Astrocyte of the cerebellum (primary cell): ENCODE measurements around the gene RALGDS.

Experiments used
- DNase-seq: peaks from one replicate; pipeline ENCODE4 v3.0.0-alpha.2; 2011; ENCODE audit warnings: low read depth
- H3K4me3 ChIP-seq: 2 replicates; pipeline ENCODE4 v1.5.1; 2011; ENCODE audit warnings: mild to moderate bottlenecking, low read depth, low read length, moderate library complexity
- CTCF ChIP-seq: IDR thresholded peaks from 2 replicates; pipeline ENCODE4 v1.5.1; 2012; ENCODE audit warnings: low read length, low read depth, moderate library complexity, mild to moderate bottlenecking; ENCODE audit errors: missing control alignments
- in situ Hi-C: cut with HindIII; loops from 2 replicates; pipeline ENCODE4 v1.10.0; 2017; ENCODE audit warnings: low sequenced_read_pairs

RALGDS gene

DNA sequence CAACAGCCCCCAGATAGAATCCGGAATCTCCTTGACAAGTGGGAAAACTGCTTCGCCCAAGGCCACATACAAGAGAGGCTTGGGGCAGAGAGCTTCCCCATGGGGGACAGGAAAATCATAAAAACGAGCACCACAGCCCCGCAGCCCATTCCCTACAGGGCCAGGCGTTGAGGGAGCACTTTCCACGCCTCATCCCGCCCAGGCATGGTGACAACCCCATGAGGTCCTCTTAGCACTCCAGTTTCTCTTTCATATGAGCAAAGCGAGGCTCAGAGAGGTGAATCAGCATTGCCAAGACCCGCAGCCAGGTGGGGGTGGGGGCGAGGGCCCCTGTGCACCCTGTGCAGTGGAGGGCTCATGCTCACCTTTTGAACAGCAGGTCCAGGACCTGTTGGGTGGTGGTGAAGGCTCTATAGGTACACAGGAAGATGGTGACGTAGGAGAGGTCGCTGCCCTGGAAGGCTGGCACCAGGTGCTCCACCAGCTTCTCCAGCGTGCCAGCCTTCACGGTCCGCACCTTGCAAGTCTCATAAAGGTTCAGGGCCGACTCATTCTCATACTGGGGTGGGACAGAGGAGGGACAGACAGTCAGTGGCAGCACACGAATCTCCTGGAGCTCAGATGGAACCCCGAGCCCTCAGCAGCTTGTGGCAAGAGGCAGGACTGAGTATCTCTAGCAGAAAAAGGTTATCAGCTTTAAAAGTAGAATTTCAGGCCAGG is 10.9 kb downstream of the RALGDS start:
- in situ Hi-C loops: no loop called here
- H3K4me3 ChIP-seq: no peak overlapping the region
- no peak for TF ChIP-seq CTCF
- DNase-seq: no peak

- no peak overlapping the region for H3K4me3 ChIP-seq
- no peak for DNase-seq
- TF ChIP-seq CTCF: no peak
- in situ Hi-C loops: no loop called here
Measured at GRCh38 chr9:133108794-133109641, 12.0 kb downstream of the RALGDS start.

DNA sequence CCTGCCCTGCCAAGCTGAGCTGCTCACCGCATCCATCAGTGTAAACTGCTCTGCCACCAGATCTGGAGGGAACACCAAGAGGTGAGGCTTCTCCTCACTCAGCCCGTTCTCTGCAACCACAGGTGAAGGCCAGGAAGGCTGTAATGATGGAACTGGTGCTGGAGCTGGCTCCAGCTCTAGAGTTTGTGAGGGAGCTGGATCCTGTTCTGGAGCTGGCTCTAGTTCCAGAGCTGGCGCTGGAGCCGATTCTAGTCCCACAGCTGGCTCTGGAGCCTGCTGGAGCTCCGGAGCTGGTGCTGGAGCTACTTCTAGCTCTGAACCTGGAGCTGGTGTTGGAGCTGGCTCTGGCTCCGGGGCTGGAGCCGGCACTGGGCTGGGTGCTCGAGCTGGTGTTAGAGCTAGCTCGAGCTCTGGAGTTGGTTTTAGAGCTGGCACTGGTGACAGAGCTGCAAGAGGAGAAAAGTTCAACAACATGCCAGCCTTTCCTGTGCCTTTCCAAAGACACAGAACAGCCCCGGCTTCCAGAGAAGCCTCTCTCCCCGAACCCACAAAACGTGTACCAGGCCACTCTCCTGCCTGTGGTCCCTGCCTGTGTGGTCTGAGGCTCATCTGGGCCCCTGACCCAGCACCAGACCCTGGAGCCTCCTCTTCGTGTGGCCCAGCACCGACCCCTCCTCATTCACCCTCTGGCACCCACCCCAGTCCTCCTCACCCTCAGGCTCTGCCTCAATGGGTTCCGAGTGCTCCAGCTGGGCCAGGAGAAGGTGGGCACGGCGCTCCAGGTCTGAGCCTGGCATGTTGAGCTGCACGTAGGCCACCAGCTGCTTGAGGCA is 12.9 kb downstream of the RALGDS start:
- no peak for TF ChIP-seq CTCF
- no peak overlapping the region for H3K4me3 ChIP-seq
- no peak for DNase-seq
- in situ Hi-C loops: no loop called here

DNA sequence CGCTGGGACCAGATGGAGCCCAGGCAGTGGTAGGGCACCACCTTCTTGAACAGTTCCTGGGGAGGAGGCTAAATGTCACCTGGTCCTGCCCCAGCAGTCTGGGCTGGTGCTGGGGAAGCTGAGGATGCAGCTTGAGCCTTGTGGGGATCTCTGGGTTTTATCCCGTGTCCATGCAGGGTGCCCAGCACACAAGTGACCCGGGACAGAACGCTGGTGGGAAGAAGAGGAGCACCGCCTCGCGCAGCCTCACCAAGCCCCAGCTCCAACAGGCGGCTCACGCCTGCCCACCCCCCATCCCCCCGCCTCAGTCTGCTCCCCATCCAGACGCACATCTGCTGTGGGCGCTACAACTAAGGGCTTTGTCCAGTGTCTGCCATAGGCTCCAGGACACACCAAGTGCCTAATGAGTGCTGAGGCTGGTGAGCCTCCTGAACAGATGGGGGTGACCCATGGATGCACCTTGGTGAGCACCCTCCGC is 13.8 kb downstream of the RALGDS start:
- no peak for DNase-seq
- TF ChIP-seq CTCF: no peak
- no peak overlapping the region for H3K4me3 ChIP-seq
- in situ Hi-C loops: no loop called here

- in situ Hi-C loops: no loop called here
- H3K4me3 ChIP-seq: no peak overlapping the region
- no peak for TF ChIP-seq CTCF
- DNase-seq: no peak
Measured at GRCh38 chr9:133106511-133107244, 14.4 kb downstream of the RALGDS start.

DNA sequence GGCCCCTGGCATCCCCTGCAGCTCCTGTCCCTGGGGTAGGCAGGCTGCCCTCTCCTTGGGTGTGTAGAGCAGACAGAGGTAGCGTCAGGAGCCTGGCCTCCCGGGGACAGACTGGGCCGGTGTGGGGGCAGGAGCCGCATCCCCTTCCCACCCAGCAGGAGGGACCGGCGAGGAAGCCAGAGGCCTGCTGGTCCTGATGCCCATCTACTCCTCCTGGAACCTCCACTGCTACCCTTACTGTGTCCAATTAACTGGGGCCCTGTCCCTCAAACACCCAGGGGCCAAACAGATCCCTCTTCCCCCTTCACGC is 15.6 kb downstream of the RALGDS start:
- TF ChIP-seq CTCF: no peak
- in situ Hi-C loops: no loop called here
- DNase-seq: no peak
- H3K4me3 ChIP-seq: no peak overlapping the region
